8988T (cell line): ENCODE data around the gene ZNF599.
A peak's percentile ranks its signal among the peaks of the same experiment; 100 is the strongest.

Experiments
- DNase-seq: peaks from one replicate; pipeline ENCODE4 v3.0.0; 2011

ZNF599 gene

DNA sequence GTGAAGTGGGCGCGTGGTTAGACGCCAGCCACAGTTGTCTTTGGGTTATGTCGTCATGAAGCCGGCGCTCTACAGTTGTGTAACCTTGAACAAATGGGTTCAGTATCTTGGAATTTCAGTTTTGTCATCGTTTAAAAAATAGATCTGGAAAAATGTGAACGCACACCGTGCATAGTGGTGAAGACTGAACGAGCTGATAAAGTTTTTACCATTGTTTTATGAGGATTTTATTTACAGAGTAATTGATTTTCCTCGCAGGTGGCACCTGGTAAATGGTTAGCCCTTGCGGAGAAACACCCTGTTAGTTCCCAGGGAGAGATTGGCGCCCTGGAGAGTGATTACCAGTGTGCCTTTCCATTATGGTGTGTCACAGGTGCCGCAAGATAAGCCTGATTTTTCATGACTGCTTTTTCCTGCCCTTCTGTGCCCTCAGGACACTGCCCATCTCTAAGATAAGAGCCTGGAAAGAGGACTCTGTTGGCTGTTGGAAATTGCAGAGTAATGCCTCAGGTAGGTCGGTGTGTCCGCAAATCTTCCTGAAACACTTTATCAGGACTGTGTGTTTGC is 38.4 kb downstream of the ZNF599 start:
- DNase-seq: no peak

- peak; percentile 87 for DNase-seq
Observed at GRCh38 chr19:34733746-34734536, 39.1 kb downstream of the ZNF599 start, which contains the start of gene ZNF181. Gene ZNF181, plus strand, starts transcription at chr19:34734243. Its CDS starts 795 bp downstream, at chr19:34735038.

DNA sequence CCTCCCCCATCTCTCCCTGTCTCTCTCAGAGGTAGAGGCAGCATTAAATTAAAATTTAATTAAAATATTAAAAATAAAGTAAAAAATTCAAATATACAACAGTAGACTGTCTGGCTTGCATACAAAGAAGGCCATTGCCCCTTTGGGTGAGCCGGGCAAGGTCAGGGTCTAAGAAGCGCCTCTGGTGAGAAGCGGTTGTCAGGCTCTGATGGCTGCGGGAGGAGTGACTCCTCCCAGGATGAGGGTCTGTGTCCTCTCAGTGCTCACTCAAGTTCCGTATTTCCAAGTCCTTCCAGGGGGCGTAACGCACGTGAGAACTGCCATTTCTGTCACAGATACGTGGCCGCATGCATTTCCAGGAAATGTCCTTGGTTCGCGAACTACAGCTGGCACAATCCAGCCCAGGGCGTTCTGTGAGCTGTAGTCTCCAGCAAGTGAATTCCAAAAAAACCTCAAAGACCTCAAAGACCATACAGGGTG is 39.7 kb downstream of the ZNF599 start:
- DNase-seq: peak; percentile 33

- DNase-seq: no peak
Observed at GRCh38 chr19:34732612-34733211, 40.3 kb downstream of the ZNF599 start.

- no peak for DNase-seq
Observed at GRCh38 chr19:34731964-34732363, 41.1 kb downstream of the ZNF599 start.

- no peak for DNase-seq
Observed at GRCh38 chr19:34731019-34731829, 41.8 kb downstream of the ZNF599 start.

- no peak for DNase-seq
Observed at GRCh38 chr19:34725400-34725799, 47.6 kb downstream of the ZNF599 start.

- DNase-seq: no peak
Observed at GRCh38 chr19:34722353-34722752, 50.7 kb downstream of the ZNF599 start.

- DNase-seq: no peak
Observed at GRCh38 chr19:34715357-34715756, 57.7 kb downstream of the ZNF599 start.

DNA sequence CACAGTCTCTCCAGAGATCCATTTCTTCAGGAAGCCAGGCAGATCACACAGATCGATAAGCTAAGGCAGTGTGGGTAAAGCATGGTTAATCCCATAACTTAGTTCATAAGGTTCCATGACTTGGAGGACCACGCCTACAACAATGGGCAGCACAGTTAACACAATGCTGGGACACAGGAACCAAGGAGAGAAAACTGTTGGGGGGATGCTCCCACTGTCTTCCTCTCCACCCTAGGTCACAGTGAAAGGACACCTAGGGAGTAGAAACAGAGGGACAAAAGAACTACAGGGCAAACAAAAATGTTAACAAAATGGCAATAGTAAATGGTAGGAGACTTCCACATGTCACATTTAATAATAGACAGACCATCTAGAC is 59.8 kb downstream of the ZNF599 start:
- DNase-seq: no peak

DNA sequence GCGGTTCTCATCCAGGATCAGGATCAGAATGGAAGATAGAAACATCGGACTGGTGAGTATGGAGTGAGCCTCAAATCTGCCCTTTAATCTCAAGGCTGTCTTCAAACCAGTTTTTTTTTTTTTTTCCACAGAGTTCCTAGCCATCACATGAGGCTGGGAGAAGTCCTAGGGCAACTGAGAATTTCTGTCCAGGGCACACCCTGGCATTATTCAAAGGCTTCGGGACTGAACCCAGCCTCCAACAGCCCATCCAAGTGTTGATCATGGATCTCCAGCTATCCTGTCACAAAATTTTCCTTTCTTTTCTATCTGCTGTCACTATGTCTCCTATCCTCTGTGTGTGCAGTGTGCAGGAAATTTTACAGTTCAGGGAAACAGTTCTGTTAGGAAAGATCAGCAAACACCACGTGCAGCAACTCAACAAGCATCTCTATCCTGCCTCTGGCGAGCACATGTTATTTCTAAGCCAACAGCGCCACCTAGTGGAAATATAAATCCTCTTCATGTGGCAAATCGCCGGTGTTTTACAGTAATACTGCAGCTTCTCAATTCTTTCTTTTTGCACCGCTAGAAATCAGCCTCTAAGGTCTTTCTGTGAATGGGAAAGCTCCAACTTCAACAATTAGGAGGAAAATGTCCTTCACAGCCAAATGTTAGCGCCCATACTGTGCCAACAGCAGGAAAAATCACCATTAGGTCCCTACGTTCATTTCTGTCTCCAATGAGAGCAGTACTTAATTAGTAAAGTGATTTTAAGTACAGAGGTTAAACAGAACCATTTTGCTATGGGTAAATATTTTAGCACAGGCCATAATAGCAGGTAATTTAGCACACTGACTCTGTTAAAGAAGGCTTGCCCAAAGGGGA is 60.4 kb downstream of the ZNF599 start:
- no peak for DNase-seq

GRCh38 chr19:34711890-34712289 is 61.1 kb downstream of the ZNF599 start:
- DNase-seq: no peak
